ENCODE data around the gene NXPE3.

The NXPE3 gene

GRCh38 chr3:101801174-101801573, 22.2 kb downstream of the NXPE3 start:
- Histone ChIP-seq H3K4me3 (ENCODE audit: low read length) (no peak overlapping the region), H3K27ac (ENCODE audit: low read length) (no peak overlapping the region), H3K4me1 (ENCODE audit: control insufficient read depth, insufficient read depth, low read length) (peaks cover 1% of the 10 kb centered on the region; the same call in 1 of the 2 replicates), H3K36me3 (ENCODE audit: control insufficient read depth, insufficient read depth, low read length) (peaks cover 8% of the 10 kb centered on the region; the same call in 1 of the 2 replicates), H3K9me3 (ENCODE audit: control insufficient read depth, insufficient read depth, low read length) (no peaks in the 10 kb centered on the region), H3K27me3 (ENCODE audit: control insufficient read depth, insufficient read depth, low read length) (no peaks in the 10 kb centered on the region)
- no peak for DNase-seq (ENCODE audit: low read depth, low spot score)
- WGBS (ENCODE audit: insufficient coverage, insufficient read length): no CpG with 5 or more reads among the region's 4 CpGs

GRCh38 chr3:101802179-101802578, 23.2 kb downstream of the NXPE3 start:
- Histone ChIP-seq H3K36me3 (ENCODE audit: control insufficient read depth, insufficient read depth, low read length) (peaks cover 8% of the 10 kb centered on the region; the same call in 1 of the 2 replicates), H3K9me3 (ENCODE audit: control insufficient read depth, insufficient read depth, low read length) (no peaks in the 10 kb centered on the region), H3K27ac (ENCODE audit: low read length) (no peak overlapping the region), H3K27me3 (ENCODE audit: control insufficient read depth, insufficient read depth, low read length) (no peaks in the 10 kb centered on the region), H3K4me3 (ENCODE audit: low read length) (no peak overlapping the region), H3K4me1 (ENCODE audit: control insufficient read depth, insufficient read depth, low read length) (peaks cover 1% of the 10 kb centered on the region; the same call in 1 of the 2 replicates)
- DNase-seq (ENCODE audit: low read depth, low spot score): no peak
- WGBS (ENCODE audit: insufficient coverage, insufficient read length): no CpG with 5 or more reads among the region's 2 CpGs

- Histone ChIP-seq H3K4me1 (ENCODE audit: control insufficient read depth, insufficient read depth, low read length) (peaks cover 1% of the 10 kb centered on the region; the same call in 1 of the 2 replicates), H3K36me3 (ENCODE audit: control insufficient read depth, insufficient read depth, low read length) (peaks cover 8% of the 10 kb centered on the region; the same call in 1 of the 2 replicates), H3K4me3 (ENCODE audit: low read length) (no peak overlapping the region), H3K27ac (ENCODE audit: low read length) (no peak overlapping the region), H3K27me3 (ENCODE audit: control insufficient read depth, insufficient read depth, low read length) (no peaks in the 10 kb centered on the region), H3K9me3 (ENCODE audit: control insufficient read depth, insufficient read depth, low read length) (no peaks in the 10 kb centered on the region)
- no CpG with 5 or more reads among the region's 9 CpGs for WGBS (ENCODE audit: insufficient coverage, insufficient read length)
- no peak for DNase-seq (ENCODE audit: low read depth, low spot score)
These were observed 24.3 kb downstream of the NXPE3 start for GRCh38 chr3:101803173-101803782.

- Histone ChIP-seq H3K27me3 (ENCODE audit: control insufficient read depth, insufficient read depth, low read length) (no peaks in the 10 kb centered on the region), H3K27ac (ENCODE audit: low read length) (no peak overlapping the region), H3K9me3 (ENCODE audit: control insufficient read depth, insufficient read depth, low read length) (no peaks in the 10 kb centered on the region), H3K4me3 (ENCODE audit: low read length) (no peak overlapping the region), H3K36me3 (ENCODE audit: control insufficient read depth, insufficient read depth, low read length) (peaks cover 8% of the 10 kb centered on the region; the same call in 1 of the 2 replicates), H3K4me1 (ENCODE audit: control insufficient read depth, insufficient read depth, low read length) (peaks cover 1% of the 10 kb centered on the region; the same call in 1 of the 2 replicates)
- WGBS (ENCODE audit: insufficient coverage, insufficient read length): no CpG with 5 or more reads among the region's 3 CpGs
- DNase-seq (ENCODE audit: low read depth, low spot score): no peak
These were observed 24.9 kb downstream of the NXPE3 start for GRCh38 chr3:101803939-101804338.

- Histone ChIP-seq H3K36me3 (ENCODE audit: control insufficient read depth, insufficient read depth, low read length) (peaks cover 3% of the 10 kb centered on the region; the same call in 1 of the 2 replicates), H3K9me3 (ENCODE audit: control insufficient read depth, insufficient read depth, low read length) (no peaks in the 10 kb centered on the region), H3K4me1 (ENCODE audit: control insufficient read depth, insufficient read depth, low read length) (no peaks in the 10 kb centered on the region), H3K27ac (ENCODE audit: low read length) (no peak overlapping the region), H3K4me3 (ENCODE audit: low read length) (no peak overlapping the region), H3K27me3 (ENCODE audit: control insufficient read depth, insufficient read depth, low read length) (no peaks in the 10 kb centered on the region)
- no peak for DNase-seq (ENCODE audit: low read depth, low spot score)
- WGBS (ENCODE audit: insufficient coverage, insufficient read length): no CpG with 5 or more reads among the region's 1 CpG
These were observed 27.5 kb downstream of the NXPE3 start for GRCh38 chr3:101806491-101806890.

GRCh38 chr3:101807888-101808287, 28.9 kb downstream of the NXPE3 start:
- Histone ChIP-seq H3K9me3 (ENCODE audit: control insufficient read depth, insufficient read depth, low read length) (no peaks in the 10 kb centered on the region), H3K27me3 (ENCODE audit: control insufficient read depth, insufficient read depth, low read length) (no peaks in the 10 kb centered on the region), H3K36me3 (ENCODE audit: control insufficient read depth, insufficient read depth, low read length) (no peaks in the 10 kb centered on the region), H3K4me1 (ENCODE audit: control insufficient read depth, insufficient read depth, low read length) (no peaks in the 10 kb centered on the region), H3K27ac (ENCODE audit: low read length) (no peak overlapping the region), H3K4me3 (ENCODE audit: low read length) (no peak overlapping the region)
- DNase-seq (ENCODE audit: low read depth, low spot score): no peak
- 100% methylated on average over 1 of the region's 2 CpGs for WGBS (ENCODE audit: insufficient coverage, insufficient read length)

GRCh38 chr3:101809178-101810021, 30.4 kb downstream of the NXPE3 start:
- no peak overlapping the region for H3K27ac ChIP-seq (ENCODE audit: low read length)
- no peaks in the 10 kb centered on the region for H3K36me3 ChIP-seq (ENCODE audit: control insufficient read depth, insufficient read depth, low read length)
- H3K9me3 ChIP-seq (ENCODE audit: control insufficient read depth, insufficient read depth, low read length): no peaks in the 10 kb centered on the region
- H3K4me1 ChIP-seq (ENCODE audit: control insufficient read depth, insufficient read depth, low read length): no peaks in the 10 kb centered on the region
- H3K4me3 ChIP-seq (ENCODE audit: low read length): no peak overlapping the region
- DNase-seq (ENCODE audit: low read depth, low spot score): no peak
- H3K27me3 ChIP-seq (ENCODE audit: control insufficient read depth, insufficient read depth, low read length): no peaks in the 10 kb centered on the region

- Histone ChIP-seq H3K36me3 (ENCODE audit: control insufficient read depth, insufficient read depth, low read length) (no peaks in the 10 kb centered on the region), H3K4me3 (ENCODE audit: low read length) (no peak overlapping the region), H3K9me3 (ENCODE audit: control insufficient read depth, insufficient read depth, low read length) (no peaks in the 10 kb centered on the region), H3K27me3 (ENCODE audit: control insufficient read depth, insufficient read depth, low read length) (no peaks in the 10 kb centered on the region), H3K4me1 (ENCODE audit: control insufficient read depth, insufficient read depth, low read length) (no peaks in the 10 kb centered on the region), H3K27ac (ENCODE audit: low read length) (no peak overlapping the region)
- no peak for DNase-seq (ENCODE audit: low read depth, low spot score)
These were observed 31.0 kb downstream of the NXPE3 start for GRCh38 chr3:101810022-101810418.

GRCh38 chr3:101811875-101812274, 32.9 kb downstream of the NXPE3 start:
- Histone ChIP-seq H3K27ac (ENCODE audit: low read length) (no peak overlapping the region), H3K4me1 (ENCODE audit: control insufficient read depth, insufficient read depth, low read length) (no peaks in the 10 kb centered on the region), H3K36me3 (ENCODE audit: control insufficient read depth, insufficient read depth, low read length) (no peaks in the 10 kb centered on the region), H3K4me3 (ENCODE audit: low read length) (no peak overlapping the region), H3K9me3 (ENCODE audit: control insufficient read depth, insufficient read depth, low read length) (no peaks in the 10 kb centered on the region), H3K27me3 (ENCODE audit: control insufficient read depth, insufficient read depth, low read length) (no peaks in the 10 kb centered on the region)
- no peak for DNase-seq (ENCODE audit: low read depth, low spot score)
- WGBS (ENCODE audit: insufficient coverage, insufficient read length): no CpG with 5 or more reads among the region's 2 CpGs

GRCh38 chr3:101812895-101813294, 33.9 kb downstream of the NXPE3 start:
- Histone ChIP-seq H3K27me3 (ENCODE audit: control insufficient read depth, insufficient read depth, low read length) (no peaks in the 10 kb centered on the region), H3K27ac (ENCODE audit: low read length) (no peak overlapping the region), H3K4me3 (ENCODE audit: low read length) (no peak overlapping the region), H3K9me3 (ENCODE audit: control insufficient read depth, insufficient read depth, low read length) (no peaks in the 10 kb centered on the region), H3K36me3 (ENCODE audit: control insufficient read depth, insufficient read depth, low read length) (no peaks in the 10 kb centered on the region), H3K4me1 (ENCODE audit: control insufficient read depth, insufficient read depth, low read length) (no peaks in the 10 kb centered on the region)
- no peak for DNase-seq (ENCODE audit: low read depth, low spot score)
